Measurements from ENCODE around the gene KDM1A. TPM values are rescaled to one million over a fixed set of nuclear protein-coding genes. Genes with fewer than 3 reads are reported as not detected.

The KDM1A gene
- total and polyA plus RNA-seq, 4 donors, result 7.4 to 46.7 (median 21.5) TPM

GRCh38 chr1:22971611-22972405, 47.5 kb upstream of the KDM1A start:
- Histone ChIP-seq H3K9me3 (ENCODE audit: control insufficient read depth in 4 of 4, low read length in 3 of 4) (no peaks in the 10 kb centered on the region), H3K9ac (ENCODE audit: low read depth in 1 of 2, low read length in 2 of 2) (no peak overlapping the region), H3K4me3 (ENCODE audit: low read depth in 1 of 3, low read length in 3 of 3) (no peak overlapping the region), H3K27ac (ENCODE audit: low read depth in 1 of 2, low read length in 2 of 2) (no peak overlapping the region), H3K36me3 (ENCODE audit: control insufficient read depth in 4 of 4, insufficient read depth in 3 of 4, low read depth in 1 of 4, low read length in 3 of 4) (no peaks in the 10 kb centered on the region), H3K27me3 (ENCODE audit: control insufficient read depth in 4 of 4, insufficient read depth in 4 of 4, low read length in 3 of 4) (peaks cover 0 to 4% (median under 1%) of the 10 kb centered on the region in 4 donors), H3K4me1 (ENCODE audit: control insufficient read depth in 4 of 4, insufficient read depth in 4 of 4, low read length in 3 of 4) (no peaks in the 10 kb centered on the region)
- DNase-seq (ENCODE audit: low spot score), result no peak
- WGBS, result 66% methylated on average over 5 of the region's 5 CpGs
- TF ChIP-seq, protein P1, sequence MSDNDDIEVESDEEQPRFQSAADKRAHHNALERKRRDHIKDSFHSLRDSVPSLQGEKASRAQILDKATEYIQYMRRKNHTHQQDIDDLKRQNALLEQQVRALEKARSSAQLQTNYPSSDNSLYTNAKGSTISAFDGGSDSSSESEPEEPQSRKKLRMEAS (IDR thresholded peaks at IDR 0.05), result no peak
- TF ChIP-seq GABPA (IDR thresholded peaks at IDR 0.05 in 1 of 2, conservative IDR thresholded peaks at IDR 0.05 in 1 of 2) (no peak), ZBTB33 (IDR thresholded peaks at IDR 0.05) (no peak), HNF4A (conservative IDR thresholded peaks at IDR 0.05) (no peak), REST (IDR thresholded peaks at IDR 0.05) (no peak), SP1 (IDR thresholded peaks at IDR 0.05) (no peak), RAD21 (IDR thresholded peaks at IDR 0.05) (no peak), TAF1 (conservative IDR thresholded peaks at IDR 0.05) (no peak)
- TF ChIP-seq, protein P2, sequence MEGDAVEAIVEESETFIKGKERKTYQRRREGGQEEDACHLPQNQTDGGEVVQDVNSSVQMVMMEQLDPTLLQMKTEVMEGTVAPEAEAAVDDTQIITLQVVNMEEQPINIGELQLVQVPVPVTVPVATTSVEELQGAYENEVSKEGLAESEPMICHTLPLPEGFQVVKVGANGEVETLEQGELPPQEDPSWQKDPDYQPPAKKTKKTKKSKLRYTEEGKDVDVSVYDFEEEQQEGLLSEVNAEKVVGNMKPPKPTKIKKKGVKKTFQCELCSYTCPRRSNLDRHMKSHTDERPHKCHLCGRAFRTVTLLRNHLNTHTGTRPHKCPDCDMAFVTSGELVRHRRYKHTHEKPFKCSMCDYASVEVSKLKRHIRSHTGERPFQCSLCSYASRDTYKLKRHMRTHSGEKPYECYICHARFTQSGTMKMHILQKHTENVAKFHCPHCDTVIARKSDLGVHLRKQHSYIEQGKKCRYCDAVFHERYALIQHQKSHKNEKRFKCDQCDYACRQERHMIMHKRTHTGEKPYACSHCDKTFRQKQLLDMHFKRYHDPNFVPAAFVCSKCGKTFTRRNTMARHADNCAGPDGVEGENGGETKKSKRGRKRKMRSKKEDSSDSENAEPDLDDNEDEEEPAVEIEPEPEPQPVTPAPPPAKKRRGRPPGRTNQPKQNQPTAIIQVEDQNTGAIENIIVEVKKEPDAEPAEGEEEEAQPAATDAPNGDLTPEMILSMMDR (IDR thresholded peaks at IDR 0.05; ENCODE audit: low read depth, low read length, missing input control), result no peak

- H3K4me3 ChIP-seq (ENCODE audit: low read depth in 1 of 3, low read length in 3 of 3), result no peak within 1 kb of the TSS
- 78% methylated on average over 5 of the region's 5 CpGs for WGBS
- no peak within 1 kb of the TSS for H3K27ac ChIP-seq (ENCODE audit: low read depth in 1 of 2, low read length in 2 of 2)
- H3K9me3 ChIP-seq (ENCODE audit: control insufficient read depth in 4 of 4, low read length in 3 of 4), result no peaks in the 10 kb centered on the region
- no peaks in the 10 kb centered on the region for H3K36me3 ChIP-seq (ENCODE audit: control insufficient read depth in 4 of 4, insufficient read depth in 3 of 4, low read depth in 1 of 4, low read length in 3 of 4)
- no peaks in the 10 kb centered on the region for H3K4me1 ChIP-seq (ENCODE audit: control insufficient read depth in 4 of 4, insufficient read depth in 4 of 4, low read length in 3 of 4)
- no peak for DNase-seq (ENCODE audit: low spot score)
- H3K27me3 ChIP-seq (ENCODE audit: control insufficient read depth in 4 of 4, insufficient read depth in 4 of 4, low read length in 3 of 4), result peaks cover 0 to 4% (median under 1%) of the 10 kb centered on the region in 4 donors
- H3K9ac ChIP-seq (ENCODE audit: low read depth in 1 of 2, low read length in 2 of 2), result no peak within 1 kb of the TSS
- TF ChIP-seq, protein P2 (IDR thresholded peaks at IDR 0.05; ENCODE audit: low read depth, low read length, missing input control), result no peak
- no peak for TF ChIP-seq JUND (IDR thresholded peaks at IDR 0.05)
- TF ChIP-seq REST (IDR thresholded peaks at IDR 0.05), result no peak
- no peak for TF ChIP-seq FOXA2 (IDR thresholded peaks at IDR 0.05)
- TF ChIP-seq EGR1 (IDR thresholded peaks at IDR 0.05; ENCODE audit: low read depth in 2 of 2), result no peak
- no peak for TF ChIP-seq ZBTB33 (IDR thresholded peaks at IDR 0.05)
- TF ChIP-seq NR2F2 (IDR thresholded peaks at IDR 0.05), result no peak
- TF ChIP-seq FOXA1 (IDR thresholded peaks at IDR 0.05), result no peak
- no peak for TF ChIP-seq TAF1 (conservative IDR thresholded peaks at IDR 0.05)
These were observed 46.5 kb upstream of the KDM1A start, which contains the start of gene LACTBL1 for GRCh38 chr1:22972760-22973159. Gene LACTBL1 (minus strand): TSS chr1:22972866. CDS start chr1:22972316, 550 bp downstream.
